ENCODE results near the gene LYPD5. TPM values are rescaled to one million over a fixed set of nuclear protein-coding genes. Genes with fewer than 3 reads are reported as not detected.
"Not testable (repeated sequence)": the region's sequence is repeated elsewhere in the genome, so short reads cannot be mapped to it uniquely, and the experiment has no call there.

Gene LYPD5
- total and polyA plus RNA-seq, 2 experiments from 2014 or later = 0.32 to 1.1 TPM

GRCh38 chr19:43842007-43842406, 39.8 kb upstream of the LYPD5 start:
- no peaks in the 10 kb centered on the region for H3K9me2 ChIP-seq (ENCODE audit: insufficient read depth)
- no peak overlapping the region for H2AFZ ChIP-seq
- H3K4me2 ChIP-seq (ENCODE audit: unreplicated experiment) = no peak overlapping the region
- 73 to 82% methylated on average over 2 of the region's 2 CpGs for WGBS, 2 experiments (ENCODE audit: low coverage in 1 of 2, low lambda C conversion rate in 2 of 2, missing lambda C conversion rate in 2 of 2)
- no peaks in the 10 kb centered on the region for H4K20me1 ChIP-seq (ENCODE audit: insufficient read depth)
- peaks cover 96% of the 10 kb centered on the region for H3K36me3 ChIP-seq (ENCODE audit: low read depth)
- H3K27ac ChIP-seq = no peak overlapping the region
- H3K4me1 ChIP-seq (ENCODE audit: insufficient read depth) = no peaks in the 10 kb centered on the region
- no peak overlapping the region for H3K9ac ChIP-seq
- TF ChIP-seq EZH2 (IDR thresholded peaks at IDR 0.05; ENCODE audit: insufficient read depth, poor library complexity, severe bottlenecking) = no peak
- TF ChIP-seq EZH2phosphoT487 (IDR thresholded peaks at IDR 0.05; ENCODE audit: insufficient read depth, low read depth) = no peak
- no peaks in the 10 kb centered on the region; the same call in 1 of the 2 replicates for H3F3A ChIP-seq (ENCODE audit: insufficient read depth)
- H3K27me3 ChIP-seq (replicated peaks; ENCODE audit: insufficient read depth) = no peaks in the 10 kb centered on the region
- in situ Hi-C loops (cut with MboI) = no loop called here
- H3K79me2 ChIP-seq (ENCODE audit: insufficient read depth) = no peaks in the 10 kb centered on the region
- no peak overlapping the region for H3K4me3 ChIP-seq
- DNase-seq = peak; percentile 31
- peaks cover 26% of the 10 kb centered on the region for H3K9me3 ChIP-seq (ENCODE audit: low read depth)

DNA sequence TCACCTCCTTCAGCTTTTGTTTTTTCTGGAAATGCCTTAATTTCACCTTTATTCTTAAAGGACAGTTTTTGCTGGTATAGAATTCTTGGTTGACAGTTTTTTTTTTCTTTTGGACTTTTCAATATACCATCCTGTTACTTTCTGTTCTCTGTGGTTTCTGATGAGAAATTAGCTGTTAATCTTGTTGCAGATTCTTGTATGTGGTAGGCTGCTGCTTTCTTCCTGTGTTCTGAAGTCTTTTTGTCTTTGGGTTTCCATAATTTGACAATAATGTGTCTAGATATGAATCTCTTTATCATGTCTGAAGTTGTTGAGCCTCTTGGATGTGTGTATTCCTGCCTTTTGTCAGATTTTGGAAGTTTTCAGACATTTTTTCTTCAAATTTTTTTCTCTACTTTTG, 36.9 kb upstream of the LYPD5 start:
- TF ChIP-seq EZH2phosphoT487 (IDR thresholded peaks at IDR 0.05; ENCODE audit: insufficient read depth, low read depth) (no peak), EZH2 (IDR thresholded peaks at IDR 0.05; ENCODE audit: insufficient read depth, poor library complexity, severe bottlenecking) (no peak)
- Histone ChIP-seq H2AFZ (no peak overlapping the region), H4K20me1 (ENCODE audit: insufficient read depth) (no peaks in the 10 kb centered on the region), H3K9ac (no peak overlapping the region), H3K4me3 (no peak overlapping the region), H3K9me3 (ENCODE audit: low read depth) (peaks cover 18% of the 10 kb centered on the region), H3K27me3 (replicated peaks; ENCODE audit: insufficient read depth) (no peaks in the 10 kb centered on the region), H3F3A (ENCODE audit: insufficient read depth) (no peaks in the 10 kb centered on the region), H3K9me2 (ENCODE audit: insufficient read depth) (no peaks in the 10 kb centered on the region), H3K4me2 (ENCODE audit: unreplicated experiment) (no peak overlapping the region), H3K79me2 (ENCODE audit: insufficient read depth) (no peaks in the 10 kb centered on the region), H3K27ac (no peak overlapping the region), H3K36me3 (ENCODE audit: low read depth) (peaks cover 94% of the 10 kb centered on the region), H3K4me1 (ENCODE audit: insufficient read depth) (no peaks in the 10 kb centered on the region)
- in situ Hi-C loops (cut with MboI) = no loop called here
- DNase-seq = no peak

GRCh38 chr19:43826787-43827754, 24.8 kb upstream of the LYPD5 start, which contains the start of gene ZNF283:
Gene ZNF283 (plus strand): TSS chr19:43827321. CDS start chr19:43833505, 6,184 bp downstream.
- H3K4me3 ChIP-seq = peak within 1 kb of the TSS; percentile 80
- peak within 1 kb of the TSS; percentile 72 for H3K27ac ChIP-seq
- no peaks in the 10 kb centered on the region for H3K27me3 ChIP-seq (replicated peaks; ENCODE audit: insufficient read depth)
- no peaks in the 10 kb centered on the region for H3K9me2 ChIP-seq (ENCODE audit: insufficient read depth)
- H3K36me3 ChIP-seq (ENCODE audit: low read depth) = peaks cover 25% of the 10 kb centered on the region
- DNase-seq = peak; percentile 96
- H4K20me1 ChIP-seq (ENCODE audit: insufficient read depth) = no peaks in the 10 kb centered on the region
- H3K9me3 ChIP-seq (ENCODE audit: low read depth) = no peaks in the 10 kb centered on the region
- H3F3A ChIP-seq (ENCODE audit: insufficient read depth) = no peaks in the 10 kb centered on the region
- 0 out of 2 replicates have a peak, but pooled peaks cover 7% of the 10 kb centered on the region for H3K4me1 ChIP-seq (ENCODE audit: insufficient read depth)
- peaks cover 26% of the 10 kb centered on the region for H3K79me2 ChIP-seq (ENCODE audit: insufficient read depth)
- peak within 1 kb of the TSS; percentile 83 for H3K9ac ChIP-seq
- in situ Hi-C loops (cut with MboI) = no loop called here
- WGBS, 2 experiments (ENCODE audit: low coverage in 1 of 2, low lambda C conversion rate in 2 of 2, missing lambda C conversion rate in 2 of 2) = 13 to 15% methylated on average over 35 to 46 of the region's 46 CpGs
- H2AFZ ChIP-seq = peak within 1 kb of the TSS; percentile 93
- H3K4me2 ChIP-seq (ENCODE audit: unreplicated experiment) = peak within 1 kb of the TSS; percentile 89
- TF ChIP-seq EZH2 (IDR thresholded peaks at IDR 0.05; ENCODE audit: insufficient read depth, poor library complexity, severe bottlenecking) (no peak), EZH2phosphoT487 (IDR thresholded peaks at IDR 0.05; ENCODE audit: insufficient read depth, low read depth) (no peak)

- H3K9ac ChIP-seq; H3K9me2 ChIP-seq (ENCODE audit: insufficient read depth); H3K36me3 ChIP-seq (ENCODE audit: low read depth); H3K9me3 ChIP-seq (ENCODE audit: low read depth); H3K4me2 ChIP-seq (ENCODE audit: unreplicated experiment); H3K27me3 ChIP-seq (replicated peaks; ENCODE audit: insufficient read depth); H4K20me1 ChIP-seq (ENCODE audit: insufficient read depth); in situ Hi-C loops (cut with MboI); H3K4me1 ChIP-seq (ENCODE audit: insufficient read depth); DNase-seq; H2AFZ ChIP-seq; H3K27ac ChIP-seq; H3F3A ChIP-seq (ENCODE audit: insufficient read depth); H3K4me3 ChIP-seq: not testable (repeated sequence)
- peaks cover 21% of the 10 kb centered on the region for H3K79me2 ChIP-seq (ENCODE audit: insufficient read depth)
- 31 to 35% methylated on average over 4 of the region's 4 CpGs for WGBS, 2 experiments (ENCODE audit: low coverage in 1 of 2, low lambda C conversion rate in 2 of 2, missing lambda C conversion rate in 2 of 2)
Measured at GRCh38 chr19:43824572-43824971, 22.3 kb upstream of the LYPD5 start.

GRCh38 chr19:43823856-43824255, 21.6 kb upstream of the LYPD5 start:
- H3K79me2 ChIP-seq (ENCODE audit: insufficient read depth) = peaks cover 14% of the 10 kb centered on the region
- H3K4me3 ChIP-seq; H3K27ac ChIP-seq; H3K36me3 ChIP-seq (ENCODE audit: low read depth); DNase-seq; H2AFZ ChIP-seq; H4K20me1 ChIP-seq (ENCODE audit: insufficient read depth); H3F3A ChIP-seq (ENCODE audit: insufficient read depth); in situ Hi-C loops (cut with MboI); H3K9ac ChIP-seq; H3K9me3 ChIP-seq (ENCODE audit: low read depth); H3K4me1 ChIP-seq (ENCODE audit: insufficient read depth); H3K4me2 ChIP-seq (ENCODE audit: unreplicated experiment); H3K9me2 ChIP-seq (ENCODE audit: insufficient read depth); H3K27me3 ChIP-seq (replicated peaks; ENCODE audit: insufficient read depth): not testable (repeated sequence)
- WGBS, 2 experiments (ENCODE audit: low coverage in 1 of 2, low lambda C conversion rate in 2 of 2, missing lambda C conversion rate in 2 of 2) = 71 to 86% methylated on average over 3 of the region's 3 CpGs

All from GM23248 (cell line).